ENCODE measurements around the gene ABI3BP.

GRCh38 chr3:100981164-100981911, 11.9 kb downstream of the ABI3BP start:
- no peak for TF ChIP-seq CTCF (conservative IDR thresholded peaks at IDR 0.05 in 1 of 2, IDR thresholded peaks at IDR 0.05 in 1 of 2; ENCODE audit: low read depth in 1 of 2, low read length in 2 of 2)
- TF ChIP-seq EZH2 (IDR thresholded peaks at IDR 0.05; ENCODE audit: low read length, missing control alignments): no peak

All from fibroblast of lung (primary cell).